Sigmoid colon (tissue), 7 donors: ENCODE measurements around the gene MEGF11. TPM values are rescaled to one million over a fixed set of nuclear protein-coding genes. Genes with fewer than 3 reads are reported as not detected.

Experiments used
- DNase-seq: peaks from one replicate; pipeline ENCODE4 v3.0.0-alpha.2; 2019
- H3K27ac ChIP-seq, 4 donors: fragments of 200-600 bp; sonication (generic); one replicate each; pipeline ENCODE4 v1.5.1; 2016 to 2019; ENCODE audit warnings: mild to moderate bottlenecking in 1 of 4
- H3K27me3 ChIP-seq, 3 donors: fragments of 200-600 bp; sonication (generic); one replicate each; pipeline ENCODE4 v1.5.1; 2019; ENCODE audit warnings: mild to moderate bottlenecking in 1 of 3
- H3K36me3 ChIP-seq, 4 donors: fragments of 200-600 bp; sonication (generic); one replicate each; pipeline ENCODE4 v1.5.1; 2016 to 2019
- H3K4me1 ChIP-seq, 4 donors: fragments of 200-600 bp; sonication (generic); one replicate each; pipeline ENCODE4 v1.5.1; 2017 to 2019
- H3K4me3 ChIP-seq, 4 donors: fragments of 200-600 bp; sonication (generic); one replicate each; pipeline ENCODE4 v1.5.1; 2017 to 2019; ENCODE audit warnings: mild to moderate bottlenecking in 2 of 4, moderate library complexity in 1 of 4
- H3K9me3 ChIP-seq, 4 donors: fragments of 200-600 bp in 3 of 4; sonication (generic) in 3 of 4; one replicate each; pipeline versions ENCODE4 v1.5.1 to v1.6.1; 2013 to 2019
- EP300 ChIP-seq, 4 donors: sonication (generic); formaldehyde crosslinking; IDR thresholded peaks; one replicate each; pipeline ENCODE4 v1.6.1; 2017; ENCODE audit warnings: antibody characterized with exemption in 4 of 4
- POLR2A ChIP-seq, 2 donors: fragments of 450-650 bp; IDR thresholded peaks; one replicate each; pipeline ENCODE4 v1.6.1; 2016; ENCODE audit warnings: antibody characterized with exemption in 2 of 2, mild to moderate bottlenecking in 2 of 2, moderate library complexity in 2 of 2
- POLR2AphosphoS5 ChIP-seq, 4 donors: sonication (generic); formaldehyde crosslinking; IDR thresholded peaks; one replicate each; pipeline ENCODE4 v1.6.1; 2017; ENCODE audit warnings: antibody characterized with exemption in 4 of 4
- WGBS, 2 donors: extraction: QIAGEN DNeasy Blood & Tissue Kit; methylation state at CpG; one replicate each; pipeline ENCODE4 v1.1.7; 2013; 5-methylcytosine and 5-hydroxymethylcytosine counted together
- intact Hi-C: fragments of 100-400 bp; cut with DNase I; formaldehyde crosslinking; loops from one replicate; pipeline ENCODE4 v1.15.1; 2023
- polyA plus RNA-seq, 3 donors: library from polyadenylated mRNA; stranded (reverse); fragments of 200-250 nt; gene quantifications; one replicate each; pipeline ENCODE4 v1.2.3, GENCODE V29; 2013
- total RNA-seq, 4 donors: library from RNA; depleted of rRNA; stranded (reverse); fragments of >200 nt; gene quantifications; one replicate each; pipeline ENCODE4 v1.1.0, GENCODE V29; 2016
- TF ChIP-seq, protein P1 (sequence below), 4 experiments: fragments of 450-650 bp in 3 of 4; fragments of 200-600 bp in 1 of 4; IDR thresholded peaks; one replicate each; pipeline ENCODE4 v1.5.1; 2016 to 2019; ENCODE audit warnings: antibody characterized with exemption in 4 of 4, mild to moderate bottlenecking in 3 of 4, moderate library complexity in 2 of 4
- donor health status: healthy with polysubstance abuse.
- donor health status: Bipolar disorder and iron deficiency.
- donor health status: healthy.

The MEGF11 gene
- total and polyA plus RNA-seq, 7 donors = 0.04 TPM; not detected in 6

DNA sequence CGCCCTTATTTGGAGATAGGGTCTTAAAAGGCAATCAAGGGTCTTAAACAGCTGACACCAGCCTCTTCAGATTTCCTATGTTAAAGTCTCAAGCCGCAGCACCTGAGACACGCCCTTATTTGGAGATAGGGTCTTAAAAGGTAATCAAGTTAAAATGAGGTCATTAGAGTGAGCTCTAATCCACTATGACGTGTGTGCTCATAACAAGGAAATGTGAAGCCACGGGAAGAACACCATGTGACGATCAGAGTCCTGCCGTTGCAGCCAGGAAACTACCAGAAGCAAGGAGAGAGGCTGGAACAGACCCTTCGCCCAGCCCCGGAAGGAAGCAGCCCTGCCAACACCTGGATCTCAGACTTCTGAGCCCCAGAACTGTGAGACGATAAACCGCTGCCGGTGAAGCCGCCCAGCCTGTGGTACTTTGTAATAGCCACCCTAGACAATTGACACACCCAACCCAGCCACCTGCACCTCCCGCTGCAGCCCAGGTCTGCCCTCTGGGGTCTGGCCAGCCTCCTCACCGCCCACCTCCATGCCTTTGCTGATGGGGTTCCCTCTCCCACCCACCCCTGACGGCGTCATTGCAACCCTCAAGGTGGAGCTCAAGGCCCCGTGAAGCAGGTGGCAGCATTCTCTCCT is 137.9 kb downstream of the MEGF11 start:
- 13 to 33% methylated on average over 18 of the region's 18 CpGs for WGBS, 2 donors
- TF ChIP-seq POLR2AphosphoS5 (IDR thresholded peaks at IDR 0.05) (no peak), POLR2A (IDR thresholded peaks at IDR 0.05) (no peak), EP300 (IDR thresholded peaks at IDR 0.05) (no peak)
- TF ChIP-seq, protein P1, sequence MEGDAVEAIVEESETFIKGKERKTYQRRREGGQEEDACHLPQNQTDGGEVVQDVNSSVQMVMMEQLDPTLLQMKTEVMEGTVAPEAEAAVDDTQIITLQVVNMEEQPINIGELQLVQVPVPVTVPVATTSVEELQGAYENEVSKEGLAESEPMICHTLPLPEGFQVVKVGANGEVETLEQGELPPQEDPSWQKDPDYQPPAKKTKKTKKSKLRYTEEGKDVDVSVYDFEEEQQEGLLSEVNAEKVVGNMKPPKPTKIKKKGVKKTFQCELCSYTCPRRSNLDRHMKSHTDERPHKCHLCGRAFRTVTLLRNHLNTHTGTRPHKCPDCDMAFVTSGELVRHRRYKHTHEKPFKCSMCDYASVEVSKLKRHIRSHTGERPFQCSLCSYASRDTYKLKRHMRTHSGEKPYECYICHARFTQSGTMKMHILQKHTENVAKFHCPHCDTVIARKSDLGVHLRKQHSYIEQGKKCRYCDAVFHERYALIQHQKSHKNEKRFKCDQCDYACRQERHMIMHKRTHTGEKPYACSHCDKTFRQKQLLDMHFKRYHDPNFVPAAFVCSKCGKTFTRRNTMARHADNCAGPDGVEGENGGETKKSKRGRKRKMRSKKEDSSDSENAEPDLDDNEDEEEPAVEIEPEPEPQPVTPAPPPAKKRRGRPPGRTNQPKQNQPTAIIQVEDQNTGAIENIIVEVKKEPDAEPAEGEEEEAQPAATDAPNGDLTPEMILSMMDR (IDR thresholded peaks at IDR 0.05) = no peak
- no peak overlapping the region for H3K27ac ChIP-seq
- H3K4me3 ChIP-seq = no peak overlapping the region
- intact Hi-C loops = no loop called here
- no peaks in the 10 kb centered on the region for H3K36me3 ChIP-seq
- peaks cover 0 to 17% (median 0%) of the 10 kb centered on the region in 3 donors for H3K27me3 ChIP-seq
- DNase-seq = no peak
- no peaks in the 10 kb centered on the region for H3K4me1 ChIP-seq
- no peaks in the 10 kb centered on the region for H3K9me3 ChIP-seq

DNA sequence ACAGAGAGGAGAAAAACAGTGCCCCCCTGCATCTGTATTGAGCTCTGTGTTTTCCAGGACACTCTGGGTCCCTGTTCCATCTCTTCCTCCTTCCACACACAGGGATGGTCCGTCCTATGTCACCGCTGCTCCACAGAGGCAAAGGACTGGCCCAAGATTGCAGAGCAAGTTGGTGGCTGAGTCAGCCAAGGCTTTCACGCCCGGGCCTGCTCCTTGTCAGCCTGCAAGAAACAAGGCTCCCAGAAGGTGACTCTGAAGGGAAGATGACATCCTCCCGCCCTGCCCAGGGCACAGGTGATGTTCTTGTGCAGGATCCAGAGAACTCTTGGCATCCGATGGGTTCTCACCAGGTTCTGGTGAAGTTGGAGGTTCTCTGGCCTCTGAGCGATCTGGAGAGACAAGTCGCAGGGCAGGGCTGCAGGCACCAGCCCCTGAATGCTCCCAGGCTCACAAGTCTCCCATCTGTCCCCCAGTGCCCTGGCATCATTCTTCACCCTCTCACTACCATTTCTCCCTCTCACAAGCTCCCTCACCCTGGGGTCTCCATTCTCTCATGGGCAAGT is 138.6 kb downstream of the MEGF11 start:
- Histone ChIP-seq H3K36me3 (no peaks in the 10 kb centered on the region), H3K4me1 (no peaks in the 10 kb centered on the region), H3K27me3 (peaks cover 0 to 17% (median 0%) of the 10 kb centered on the region in 3 donors), H3K4me3 (no peak overlapping the region), H3K9me3 (no peaks in the 10 kb centered on the region), H3K27ac (no peak overlapping the region)
- TF ChIP-seq POLR2A (IDR thresholded peaks at IDR 0.05) = no peak
- TF ChIP-seq, protein P1 (IDR thresholded peaks at IDR 0.05) = no peak
- TF ChIP-seq POLR2AphosphoS5 (IDR thresholded peaks at IDR 0.05) = no peak
- TF ChIP-seq EP300 (IDR thresholded peaks at IDR 0.05) = no peak
- 92 to 93% methylated on average over 8 of the region's 8 CpGs for WGBS, 2 donors
- DNase-seq = no peak
- intact Hi-C loops = no loop called here

DNA sequence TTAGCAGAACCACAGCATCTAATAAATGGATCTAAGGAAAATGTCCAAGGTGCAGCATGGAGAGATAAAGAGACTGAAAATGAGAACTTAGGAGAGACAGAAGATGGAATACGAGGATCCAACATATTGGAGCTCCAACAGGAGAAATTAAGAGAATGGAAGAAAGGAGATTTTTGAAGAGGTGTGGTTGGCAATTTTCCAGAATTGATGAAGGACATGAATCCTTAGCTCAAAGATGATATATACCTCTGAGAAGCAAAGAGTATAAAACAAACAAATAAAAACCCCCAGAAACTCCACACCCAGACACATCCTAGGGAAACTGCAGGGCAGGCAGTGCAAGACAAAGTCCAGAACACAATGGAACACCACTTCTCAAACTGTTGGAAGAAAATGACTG is 141.2 kb downstream of the MEGF11 start:
- Histone ChIP-seq H3K27me3 (peaks cover 0 to 22% (median 0%) of the 10 kb centered on the region in 3 donors), H3K36me3 (no peaks in the 10 kb centered on the region), H3K4me3 (no peak overlapping the region), H3K27ac (no peak overlapping the region), H3K9me3 (no peaks in the 10 kb centered on the region), H3K4me1 (no peaks in the 10 kb centered on the region)
- 82 to 88% methylated on average over 1 of the region's 1 CpG for WGBS, 2 donors
- no peak for DNase-seq
- TF ChIP-seq POLR2AphosphoS5 (IDR thresholded peaks at IDR 0.05) (no peak), POLR2A (IDR thresholded peaks at IDR 0.05) (no peak), EP300 (IDR thresholded peaks at IDR 0.05) (no peak)
- TF ChIP-seq, protein P1 (IDR thresholded peaks at IDR 0.05) = no peak
- intact Hi-C loops = no loop called here

DNA sequence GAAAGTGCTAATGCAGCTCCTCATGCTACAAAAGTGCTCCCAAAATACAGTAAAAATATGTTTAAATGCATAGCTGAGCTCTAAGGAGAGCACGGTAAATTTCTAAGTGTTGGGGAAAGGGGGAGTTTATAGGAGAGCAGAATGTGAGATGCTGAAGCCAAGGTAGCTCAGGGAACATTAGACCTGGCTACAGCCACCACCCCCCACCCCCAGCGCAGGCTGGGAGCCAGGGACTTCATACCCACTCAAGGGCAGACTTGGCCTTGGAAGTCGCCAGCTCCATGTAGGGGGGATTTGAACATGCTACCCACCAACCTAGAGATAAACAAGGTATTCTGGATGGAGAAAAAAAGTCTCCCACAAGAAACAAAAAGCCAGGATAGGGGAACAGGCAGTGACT is 142.2 kb downstream of the MEGF11 start:
- DNase-seq = no peak
- TF ChIP-seq POLR2A (IDR thresholded peaks at IDR 0.05) (no peak), EP300 (IDR thresholded peaks at IDR 0.05) (no peak), POLR2AphosphoS5 (IDR thresholded peaks at IDR 0.05) (no peak)
- TF ChIP-seq, protein P1 (IDR thresholded peaks at IDR 0.05) = no peak
- Histone ChIP-seq H3K27me3 (peaks cover 0 to 23% (median 0%) of the 10 kb centered on the region in 3 donors), H3K9me3 (no peaks in the 10 kb centered on the region), H3K4me3 (no peak overlapping the region), H3K36me3 (no peaks in the 10 kb centered on the region), H3K4me1 (no peaks in the 10 kb centered on the region), H3K27ac (no peak overlapping the region)
- WGBS, 2 donors = 87 to 94% methylated on average over 3 of the region's 3 CpGs
- intact Hi-C loops = no loop called here
